Measurements from ENCODE around the gene NECAB3. TPM values are rescaled to one million over a fixed set of nuclear protein-coding genes. Genes with fewer than 3 reads are reported as not detected.
A peak's percentile ranks its signal among the peaks of the same experiment; 100 is the strongest.

The NECAB3 gene
- total and polyA plus RNA-seq, 2 of the 13 experiments (the other 11 are each of a cell fraction or from before 2014, with no cell fraction given) = 61.5 to 65.5 TPM

- TF ChIP-seq THAP7 (CRISPR knock-in tag; IDR thresholded peaks at IDR 0.05) = peak; percentile 92
- TF ChIP-seq ZNF367 (CRISPR knock-in tag; IDR thresholded peaks at IDR 0.05; ENCODE audit: borderline replicate concordance) = peak; percentile 82
- no peak for TF ChIP-seq ZBTB8A (CRISPR knock-in tag; IDR thresholded peaks at IDR 0.05; ENCODE audit: borderline replicate concordance, low read depth)
- TF ChIP-seq, protein P1, sequence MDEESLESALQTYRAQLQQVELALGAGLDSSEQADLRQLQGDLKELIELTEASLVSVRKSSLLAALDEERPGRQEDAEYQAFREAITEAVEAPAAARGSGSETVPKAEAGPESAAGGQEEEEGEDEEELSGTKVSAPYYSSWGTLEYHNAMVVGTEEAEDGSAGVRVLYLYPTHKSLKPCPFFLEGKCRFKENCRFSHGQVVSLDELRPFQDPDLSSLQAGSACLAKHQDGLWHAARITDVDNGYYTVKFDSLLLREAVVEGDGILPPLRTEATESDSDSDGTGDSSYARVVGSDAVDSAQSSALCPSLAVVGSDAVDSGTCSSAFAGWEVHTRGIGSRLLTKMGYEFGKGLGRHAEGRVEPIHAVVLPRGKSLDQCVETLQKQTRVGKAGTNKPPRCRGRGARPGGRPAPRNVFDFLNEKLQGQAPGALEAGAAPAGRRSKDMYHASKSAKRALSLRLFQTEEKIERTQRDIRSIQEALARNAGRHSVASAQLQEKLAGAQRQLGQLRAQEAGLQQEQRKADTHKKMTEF (CRISPR knock-in tag; IDR thresholded peaks at IDR 0.05) = peak; percentile 98
- 0 out of 2 replicates have a peak, but pooled peaks have one; percentile 53 for TF ChIP-seq ZSCAN12 (CRISPR knock-in tag; IDR thresholded peaks at IDR 0.05)
- TF ChIP-seq ZNF574 (CRISPR knock-in tag; IDR thresholded peaks at IDR 0.05) = peak; percentile 83
- no peak for TF ChIP-seq NFIC (IDR thresholded peaks at IDR 0.05; ENCODE audit: low read length)
- TF ChIP-seq, protein P2, sequence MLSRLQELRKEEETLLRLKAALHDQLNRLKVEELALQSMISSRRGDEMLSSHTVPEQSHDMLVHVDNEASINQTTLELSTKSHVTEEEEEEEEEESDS (CRISPR knock-in tag; IDR thresholded peaks at IDR 0.05; ENCODE audit: borderline replicate concordance) = peak; percentile 88
- no peak for TF ChIP-seq JUN (CRISPR knock-in tag; IDR thresholded peaks at IDR 0.05)
- TF ChIP-seq, protein P3, sequence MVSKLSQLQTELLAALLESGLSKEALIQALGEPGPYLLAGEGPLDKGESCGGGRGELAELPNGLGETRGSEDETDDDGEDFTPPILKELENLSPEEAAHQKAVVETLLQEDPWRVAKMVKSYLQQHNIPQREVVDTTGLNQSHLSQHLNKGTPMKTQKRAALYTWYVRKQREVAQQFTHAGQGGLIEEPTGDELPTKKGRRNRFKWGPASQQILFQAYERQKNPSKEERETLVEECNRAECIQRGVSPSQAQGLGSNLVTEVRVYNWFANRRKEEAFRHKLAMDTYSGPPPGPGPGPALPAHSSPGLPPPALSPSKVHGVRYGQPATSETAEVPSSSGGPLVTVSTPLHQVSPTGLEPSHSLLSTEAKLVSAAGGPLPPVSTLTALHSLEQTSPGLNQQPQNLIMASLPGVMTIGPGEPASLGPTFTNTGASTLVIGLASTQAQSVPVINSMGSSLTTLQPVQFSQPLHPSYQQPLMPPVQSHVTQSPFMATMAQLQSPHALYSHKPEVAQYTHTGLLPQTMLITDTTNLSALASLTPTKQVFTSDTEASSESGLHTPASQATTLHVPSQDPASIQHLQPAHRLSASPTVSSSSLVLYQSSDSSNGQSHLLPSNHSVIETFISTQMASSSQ (IDR thresholded peaks at IDR 0.05; ENCODE audit: low read depth) = no peak
- TF ChIP-seq, protein P3 (CRISPR knock-in tag; IDR thresholded peaks at IDR 0.05; ENCODE audit: borderline replicate concordance) = peak; percentile 66; the same call in 1 of the 2 replicates
- no peak for TF ChIP-seq CHD4 (IDR thresholded peaks at IDR 0.05; ENCODE audit: borderline replicate concordance, low read length)
- peak; percentile 44 for TF ChIP-seq FOXA3 (CRISPR knock-in tag; IDR thresholded peaks at IDR 0.05)
- TF ChIP-seq ZNF30 (CRISPR knock-in tag; IDR thresholded peaks at IDR 0.05) = no peak
- TF ChIP-seq ELF1 (CRISPR knock-in tag; IDR thresholded peaks at IDR 0.05) = peak; percentile 62; the same call in 1 of the 2 replicates
- TF ChIP-seq ZBTB43 (CRISPR knock-in tag; conservative IDR thresholded peaks at IDR 0.05) = no peak
- TF ChIP-seq ZNF251 (CRISPR knock-in tag; IDR thresholded peaks at IDR 0.05) = no peak
These were observed 10.8 kb downstream of the NECAB3 start (continued) for GRCh38 chr20:33663161-33664084.
